Upper lobe of right lung (tissue), 1 donor: Measurements from ENCODE around the gene ARMC3. TPM values are rescaled to one million over a fixed set of nuclear protein-coding genes. Genes with fewer than 3 reads are reported as not detected.

Experiments used
- ATAC-seq: fragments of 200-7000 bp; cut with Tn5 transposase; one replicate; pipeline ENCODE4 v1.9.1; 2020; ENCODE audit warnings: mild to moderate bottlenecking, moderate library complexity
- DNase-seq: peaks from one replicate; pipeline ENCODE4 v3.0.0-alpha.2; 2020
- H3K27ac ChIP-seq: fragments of 200-600 bp; one replicate; pipeline ENCODE4 v1.8.0; 2022
- H3K27me3 ChIP-seq: fragments of 200-600 bp; one replicate; pipeline ENCODE4 v1.8.0; 2022; ENCODE audit warnings: mild to moderate bottlenecking
- H3K36me3 ChIP-seq: fragments of 200-600 bp; one replicate; pipeline ENCODE4 v1.8.0; 2022
- H3K4me1 ChIP-seq: fragments of 200-600 bp; one replicate; pipeline ENCODE4 v1.8.0; 2022
- H3K4me3 ChIP-seq: fragments of 200-600 bp; one replicate; pipeline ENCODE4 v1.8.0; 2022; ENCODE audit warnings: mild to moderate bottlenecking
- H3K9me3 ChIP-seq: fragments of 200-600 bp; one replicate; pipeline ENCODE4 v1.8.0; 2022
- intact Hi-C: fragments of 100-400 bp; cut with DNase I; formaldehyde crosslinking; loops from one replicate; pipeline ENCODE4 v1.11.0; 2022
- total RNA-seq: library from RNA; stranded (reverse); fragmentation: NEBNext Ultra II Directional; extraction: Animal tissue kit (Norgen Biotek cat#: 25700); gene quantifications from one replicate; pipeline ENCODE4 v1.2.1, GENCODE V29; 2021
- TF ChIP-seq, protein P1 (sequence below): fragments of 200-600 bp; IDR thresholded peaks from one replicate; pipeline ENCODE4 v1.8.0; 2022; ENCODE audit warnings: antibody characterized with exemption
- donor health status: DM: no; HTN: yes; CAD: no; lungs with severe emphysema.

Gene ARMC3
- total RNA-seq, 1 donor from 2014 or later = not detected

DNA sequence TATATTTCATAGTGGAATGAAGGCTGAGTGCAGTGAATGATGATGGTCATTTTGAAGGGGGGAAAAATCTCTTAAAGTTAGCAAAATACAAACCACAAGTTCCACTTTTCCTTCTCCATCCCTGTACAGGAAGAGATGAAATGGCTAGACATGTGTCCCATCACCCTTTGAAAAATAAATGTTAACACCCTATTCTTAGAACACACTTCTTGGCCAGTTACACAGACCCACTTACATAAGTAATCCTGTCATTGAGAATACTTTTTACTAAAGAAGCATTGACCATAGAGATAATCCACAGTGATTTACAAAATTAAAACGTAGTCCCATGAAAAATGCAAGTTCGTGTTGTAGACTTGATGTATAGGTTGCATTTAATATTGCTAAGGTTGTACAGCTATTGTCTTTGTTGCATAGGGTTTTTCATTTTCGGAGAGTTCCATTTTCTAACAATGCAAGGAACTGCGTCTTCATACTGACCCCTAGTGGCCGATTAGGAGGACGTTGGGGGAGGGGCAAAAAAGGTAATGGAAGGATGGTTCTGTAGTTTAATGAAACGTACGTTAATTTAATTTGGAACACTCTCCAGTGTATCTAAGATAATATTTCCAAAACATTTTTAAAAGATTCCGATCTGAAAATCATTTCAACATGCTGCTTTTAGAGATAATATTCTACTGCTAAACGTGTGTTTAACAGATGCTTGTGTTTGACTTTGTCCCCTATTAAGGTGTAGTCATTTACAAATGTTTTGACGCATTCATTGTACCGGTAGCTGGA is 60.9 kb downstream of the ARMC3 start:
- Histone ChIP-seq H3K9me3 (no peaks in the 10 kb centered on the region), H3K4me1 (no peaks in the 10 kb centered on the region), H3K27ac (no peak overlapping the region), H3K4me3 (no peak overlapping the region), H3K36me3 (no peaks in the 10 kb centered on the region), H3K27me3 (no peaks in the 10 kb centered on the region)
- ATAC-seq = peak; percentile 93
- intact Hi-C loops = no loop called here
- TF ChIP-seq, protein P1, sequence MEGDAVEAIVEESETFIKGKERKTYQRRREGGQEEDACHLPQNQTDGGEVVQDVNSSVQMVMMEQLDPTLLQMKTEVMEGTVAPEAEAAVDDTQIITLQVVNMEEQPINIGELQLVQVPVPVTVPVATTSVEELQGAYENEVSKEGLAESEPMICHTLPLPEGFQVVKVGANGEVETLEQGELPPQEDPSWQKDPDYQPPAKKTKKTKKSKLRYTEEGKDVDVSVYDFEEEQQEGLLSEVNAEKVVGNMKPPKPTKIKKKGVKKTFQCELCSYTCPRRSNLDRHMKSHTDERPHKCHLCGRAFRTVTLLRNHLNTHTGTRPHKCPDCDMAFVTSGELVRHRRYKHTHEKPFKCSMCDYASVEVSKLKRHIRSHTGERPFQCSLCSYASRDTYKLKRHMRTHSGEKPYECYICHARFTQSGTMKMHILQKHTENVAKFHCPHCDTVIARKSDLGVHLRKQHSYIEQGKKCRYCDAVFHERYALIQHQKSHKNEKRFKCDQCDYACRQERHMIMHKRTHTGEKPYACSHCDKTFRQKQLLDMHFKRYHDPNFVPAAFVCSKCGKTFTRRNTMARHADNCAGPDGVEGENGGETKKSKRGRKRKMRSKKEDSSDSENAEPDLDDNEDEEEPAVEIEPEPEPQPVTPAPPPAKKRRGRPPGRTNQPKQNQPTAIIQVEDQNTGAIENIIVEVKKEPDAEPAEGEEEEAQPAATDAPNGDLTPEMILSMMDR = peak; percentile 93
- no peak for DNase-seq

DNA sequence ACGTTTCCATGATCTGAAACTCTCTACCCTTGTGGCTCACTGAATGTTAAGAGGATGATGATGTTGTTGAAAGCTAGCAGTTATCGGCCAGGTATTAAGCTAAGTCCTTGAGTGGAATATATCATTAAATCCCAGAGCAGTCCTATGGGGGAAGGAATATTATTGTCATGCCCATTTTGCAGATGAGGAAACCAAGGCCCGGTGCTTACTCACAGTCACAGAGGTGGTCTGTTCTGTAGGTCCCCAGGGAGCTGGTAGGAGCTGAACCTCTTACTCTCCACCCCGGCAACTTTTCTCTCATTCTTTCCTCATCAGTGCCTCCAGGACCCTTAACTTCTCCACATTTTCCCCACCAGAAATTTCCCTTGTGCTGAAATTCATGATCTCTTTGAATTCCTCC is 62.6 kb downstream of the ARMC3 start:
- Histone ChIP-seq H3K36me3 (no peaks in the 10 kb centered on the region), H3K4me1 (no peaks in the 10 kb centered on the region), H3K27me3 (peaks cover 2% of the 10 kb centered on the region), H3K9me3 (no peaks in the 10 kb centered on the region), H3K27ac (no peak overlapping the region), H3K4me3 (no peak overlapping the region)
- DNase-seq (no peak), ATAC-seq (no peak)
- TF ChIP-seq, protein P1 = no peak
- intact Hi-C loops = no loop called here

DNA sequence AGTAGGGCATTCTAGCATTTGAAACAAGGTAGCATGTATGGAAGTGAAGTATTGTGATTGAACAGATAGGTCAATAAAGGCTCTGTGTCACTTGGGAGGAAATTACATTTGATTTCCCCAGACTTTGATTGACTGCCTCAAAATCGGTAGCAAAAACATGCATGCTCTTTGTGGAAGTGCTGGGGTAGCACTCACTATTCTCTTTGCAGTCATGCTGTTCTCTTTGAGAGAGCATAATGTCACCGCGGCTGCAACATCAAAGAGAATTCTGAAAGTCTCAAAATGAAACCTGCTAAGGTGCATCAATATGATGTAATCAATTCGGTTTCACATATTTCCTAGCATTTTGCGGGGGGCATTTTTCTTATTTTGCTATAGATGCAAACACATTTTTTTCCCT is 64.2 kb downstream of the ARMC3 start:
- Histone ChIP-seq H3K4me1 (no peaks in the 10 kb centered on the region), H3K27me3 (peaks cover 7% of the 10 kb centered on the region), H3K4me3 (no peak overlapping the region), H3K9me3 (no peaks in the 10 kb centered on the region), H3K36me3 (no peaks in the 10 kb centered on the region), H3K27ac (no peak overlapping the region)
- ATAC-seq (no peak), DNase-seq (no peak)
- TF ChIP-seq, protein P1 = no peak
- intact Hi-C loops = no loop called here

DNA sequence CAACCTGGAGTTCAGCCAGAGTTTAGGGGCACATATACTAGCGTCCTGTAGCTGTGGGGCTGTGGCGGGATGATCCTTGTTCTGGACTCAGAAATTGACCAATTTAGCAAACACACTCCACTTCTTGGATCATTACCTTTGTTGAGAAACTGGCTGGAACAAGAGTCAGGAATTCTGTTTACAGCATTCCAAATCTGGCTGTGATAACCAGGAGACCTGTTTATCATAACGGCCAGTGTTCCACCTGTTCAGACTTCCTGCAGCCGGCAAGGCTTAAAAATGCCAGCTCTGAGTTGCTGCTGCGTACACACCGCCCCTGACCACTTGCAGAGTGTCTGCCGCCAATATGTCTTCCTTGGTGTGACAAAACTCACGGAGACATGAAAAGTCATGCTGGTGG is 64.8 kb downstream of the ARMC3 start:
- Histone ChIP-seq H3K36me3 (no peaks in the 10 kb centered on the region), H3K27me3 (peaks cover 7% of the 10 kb centered on the region), H3K4me1 (no peaks in the 10 kb centered on the region), H3K27ac (no peak overlapping the region), H3K9me3 (no peaks in the 10 kb centered on the region), H3K4me3 (no peak overlapping the region)
- intact Hi-C loops = no loop called here
- TF ChIP-seq, protein P1 = no peak
- DNase-seq (no peak), ATAC-seq (no peak)

DNA sequence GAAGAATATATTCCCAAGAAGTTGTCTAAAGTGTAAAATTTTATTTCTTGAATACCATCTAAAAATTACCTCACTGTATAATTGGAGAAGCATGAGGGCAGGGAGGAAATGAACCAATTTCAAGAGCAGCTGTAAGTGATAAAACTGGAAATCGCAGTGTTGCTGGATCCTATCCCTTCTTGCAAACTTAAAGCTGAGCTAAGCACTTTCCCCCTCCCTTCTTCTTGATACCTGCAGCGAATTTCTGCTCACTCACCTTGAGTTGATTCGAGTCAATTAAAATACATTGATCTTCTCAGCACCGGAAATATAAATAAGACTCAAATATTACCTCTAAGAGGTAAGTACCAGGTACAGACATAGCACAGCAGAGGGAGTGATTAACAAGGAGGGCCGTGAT is 65.5 kb downstream of the ARMC3 start:
- H3K4me1 ChIP-seq = no peaks in the 10 kb centered on the region

More for the DNA sequence above, 65.5 kb downstream of the ARMC3 start:
- TF ChIP-seq, protein P1 = no peak
- no peaks in the 10 kb centered on the region for H3K36me3 ChIP-seq
- peaks cover 11% of the 10 kb centered on the region for H3K27me3 ChIP-seq
- H3K4me3 ChIP-seq = no peak overlapping the region
- ATAC-seq (no peak), DNase-seq (no peak)
- intact Hi-C loops = no loop called here
- no peak overlapping the region for H3K27ac ChIP-seq
- no peaks in the 10 kb centered on the region for H3K9me3 ChIP-seq
